ENCODE data around the gene NOB1. TPM values are rescaled to one million over a fixed set of nuclear protein-coding genes. Genes with fewer than 3 reads are reported as not detected.

Gene NOB1
- total RNA-seq, 1 donor from 2014 or later: 20.2 TPM

GRCh38 chr16:69712277-69712676 lies 42.4 kb downstream of the NOB1 start:
- DNase-seq (ENCODE audit: low spot score in 2 of 2): no peak
- TF ChIP-seq CTCF (IDR thresholded peaks at IDR 0.05): no peak
- no peaks in the 10 kb centered on the region for H3K27me3 ChIP-seq
- H3K4me1 ChIP-seq: peaks cover 0 to 15% of the 10 kb centered on the region in 2 donors
- H3K9me3 ChIP-seq: no peaks in the 10 kb centered on the region
- no peak overlapping the region for H3K4me3 ChIP-seq
- intact Hi-C loops (cut with DNase I): no loop called here
- peak overlapping the region in 1 of 2 donors; percentile 61 for H3K27ac ChIP-seq
- H3K36me3 ChIP-seq: peaks cover 18 to 60% of the 10 kb centered on the region in 2 donors

GRCh38 chr16:69711115-69711740 lies 43.5 kb downstream of the NOB1 start:
- Histone ChIP-seq H3K4me3 (no peak overlapping the region), H3K27me3 (no peaks in the 10 kb centered on the region), H3K27ac (peak overlapping the region; percentile 47 to 61), H3K4me1 (peaks cover 0 to 15% of the 10 kb centered on the region in 2 donors), H3K9me3 (no peaks in the 10 kb centered on the region), H3K36me3 (peaks cover 16 to 50% of the 10 kb centered on the region in 2 donors)
- intact Hi-C loops (cut with DNase I): no loop called here
- no peak for DNase-seq (ENCODE audit: low spot score in 2 of 2)
- no peak for TF ChIP-seq CTCF (IDR thresholded peaks at IDR 0.05)

- Histone ChIP-seq H3K4me1 (peaks cover 0 to 15% of the 10 kb centered on the region in 2 donors), H3K36me3 (peaks cover 10 to 38% of the 10 kb centered on the region in 2 donors), H3K27ac (peak overlapping the region; percentile 22 to 61)
Observed at GRCh38 chr16:69709456-69710084, 45.2 kb downstream of the NOB1 start.

GRCh38 chr16:69707920-69708683 lies 46.6 kb downstream of the NOB1 start:
- H3K4me1 ChIP-seq: peaks cover 0 to 15% of the 10 kb centered on the region in 2 donors
- H3K36me3 ChIP-seq: peaks cover 7 to 26% of the 10 kb centered on the region in 2 donors
- H3K27ac ChIP-seq: no peak overlapping the region
- H3K4me3 ChIP-seq: no peak overlapping the region
- TF ChIP-seq CTCF (IDR thresholded peaks at IDR 0.05): no peak
- H3K9me3 ChIP-seq: no peaks in the 10 kb centered on the region
- intact Hi-C loops (cut with DNase I): loop anchor here (2.0 kb wide), 1 partner anchor 17 kb away; no protein-coding TSS in a partner anchor
- DNase-seq (ENCODE audit: low spot score in 2 of 2): no peak
- no peaks in the 10 kb centered on the region for H3K27me3 ChIP-seq

More at GRCh38 chr16:69709456-69710084, 45.2 kb downstream of the NOB1 start:
- DNase-seq (ENCODE audit: low spot score in 2 of 2): no peak
- peak; percentile 48 to 72 (median 66) for TF ChIP-seq CTCF (IDR thresholded peaks at IDR 0.05)
- Histone ChIP-seq H3K4me3 (no peak overlapping the region), H3K27me3 (no peaks in the 10 kb centered on the region), H3K9me3 (no peaks in the 10 kb centered on the region)
- intact Hi-C loops (cut with DNase I): loop anchor here (1.0 to 2.0 kb wide), 2 partner anchors 15 to 45 kb away; partner anchors contain the start of gene NOB1

- DNase-seq (ENCODE audit: low spot score in 2 of 2): no peak
- no peak for TF ChIP-seq CTCF (IDR thresholded peaks at IDR 0.05)
- Histone ChIP-seq H3K27ac (no peak overlapping the region), H3K27me3 (no peaks in the 10 kb centered on the region), H3K4me3 (no peak overlapping the region), H3K36me3 (peaks cover 3 to 14% of the 10 kb centered on the region in 2 donors), H3K9me3 (no peaks in the 10 kb centered on the region), H3K4me1 (peaks cover 0 to 15% of the 10 kb centered on the region in 2 donors)
- intact Hi-C loops (cut with DNase I): no loop called here
Observed at GRCh38 chr16:69706975-69707340, 47.8 kb downstream of the NOB1 start.

All from ascending aorta (tissue), 2 donors.